OCI-LY7 (cell line): ENCODE data around the gene BTG4. TPM values are rescaled to one million over a fixed set of nuclear protein-coding genes. Genes with fewer than 3 reads are reported as not detected.

Experiments used
- BruUV-seq: library from RNA; stranded (reverse); fragments of 400-500 nt; replicated peaks from 2 replicates; lab custom pipeline; 2021; lab: Mats Ljungman, UMichigan
- CTCF ChIA-PET: fragments of 300-600 bp; sonication (Branson Sonifier 250); formaldehyde crosslinking; loops from one replicate; lab custom pipeline; 2022; ENCODE audit warnings: antibody characterized with exemption; ENCODE audit not compliant: unreplicated experiment; lab: Charles Lee
- POLR2A ChIA-PET: fragments of 300-600 bp; sonication (Branson Sonifier 250); formaldehyde crosslinking; loops from one replicate; lab custom pipeline; 2022; ENCODE audit warnings: antibody characterized with exemption; lab: Charles Lee
- DNase-seq: peaks from one replicate; pipeline ENCODE4 v3.0.0-alpha.2; 2015; ENCODE audit warnings: low spot score
- H2AFZ ChIP-seq: fragments of 200-600 bp; sonication (generic), shearing (Covaris generic); 2 replicates; pipeline ENCODE4 v1.6.1; 2014; ENCODE audit warnings: mild to moderate bottlenecking, antibody characterized with exemption, low read length, moderate library complexity
- H3K27ac ChIP-seq: fragments of 200-600 bp; sonication (generic); 2 replicates; pipeline ENCODE4 v1.5.1; 2014; ENCODE audit warnings: mixed run types, low read depth, mild to moderate bottlenecking, moderate library complexity, low read length, inconsistent platforms; ENCODE audit not compliant: poor library complexity, severe bottlenecking
- H3K36me3 ChIP-seq: fragments of 200-600 bp; sonication (generic); 2 replicates; pipeline ENCODE4 v1.6.1; 2014; ENCODE audit warnings: mild to moderate bottlenecking, antibody characterized with exemption, low read length, moderate library complexity, mixed read lengths; ENCODE audit not compliant: insufficient read depth
- H3K4me1 ChIP-seq: fragments of 200-600 bp; sonication (generic); 2 replicates; pipeline ENCODE4 v1.5.1; 2014; ENCODE audit warnings: mild to moderate bottlenecking, low read length; ENCODE audit not compliant: insufficient read depth, poor library complexity, severe bottlenecking
- H3K4me2 ChIP-seq: fragments of 200-600 bp; sonication (generic); 2 replicates; pipeline ENCODE4 v1.6.1; 2014; ENCODE audit warnings: mild to moderate bottlenecking, low read length
- H3K4me3 ChIP-seq: fragments of 200-600 bp; sonication (generic); 2 replicates; pipeline ENCODE4 v1.5.1; 2014; ENCODE audit warnings: mild to moderate bottlenecking, low read depth, low read length; ENCODE audit not compliant: poor library complexity, severe bottlenecking
- H3K79me2 ChIP-seq: fragments of 200-600 bp; sonication (generic); 2 replicates; pipeline ENCODE4 v1.6.1; 2016; ENCODE audit warnings: low read depth, mild to moderate bottlenecking, low read length, moderate library complexity, mixed read lengths; ENCODE audit not compliant: insufficient read depth
- H3K9me2 ChIP-seq: fragments of 200-600 bp; sonication (generic); 2 replicates; pipeline ENCODE4 v1.6.1; 2016; ENCODE audit warnings: mild to moderate bottlenecking, low read length, mixed read lengths; ENCODE audit not compliant: insufficient read depth
- H3K9me3 ChIP-seq: fragments of 200-600 bp; sonication (generic); 2 replicates; pipeline ENCODE4 v1.6.1; 2014; ENCODE audit warnings: mild to moderate bottlenecking, mixed run types, low read length, mixed read lengths
- H4K20me1 ChIP-seq: fragments of 200-600 bp; sonication (generic); 2 replicates; pipeline ENCODE4 v1.6.1; 2014; ENCODE audit warnings: mild to moderate bottlenecking, antibody characterized with exemption, low read length, moderate library complexity, mixed read lengths; ENCODE audit not compliant: insufficient read depth
- EZH2phosphoT487 ChIP-seq: fragments of 200-600 bp; sonication (generic); IDR thresholded peaks from 2 replicates; pipeline ENCODE4 v1.6.1; 2018; ENCODE audit warnings: low read depth, borderline replicate concordance, mild to moderate bottlenecking, mixed run types, antibody characterized with exemption, low read length, moderate library complexity, mixed read lengths
- intact Hi-C: fragments of 100-400 bp; cut with micrococcal nuclease; formaldehyde crosslinking; loops from one replicate; pipeline ENCODE4 v1.10.0; 2022; ENCODE audit not compliant: unreplicated experiment
- total RNA-seq, 2 experiments: library from RNA; depleted of rRNA in 1 of 2; stranded (reverse); fragments of >200 nt in 1 of 2; shearing (Covaris generic) in 1 of 2; gene quantifications; 2 replicates each; pipeline ENCODE4 v1.2.3, GENCODE V29; 2014 to 2022
- TF ChIP-seq, protein P1 (sequence below): fragments of 200-600 bp; sonication (generic); conservative IDR thresholded peaks from 2 replicates; pipeline ENCODE4 v1.5.1; 2014; ENCODE audit warnings: mild to moderate bottlenecking, antibody characterized with exemption, low read length, moderate library complexity, mixed read lengths

BTG4 gene
- total RNA-seq, 2 experiments from 2014 or later: not detected

DNA sequence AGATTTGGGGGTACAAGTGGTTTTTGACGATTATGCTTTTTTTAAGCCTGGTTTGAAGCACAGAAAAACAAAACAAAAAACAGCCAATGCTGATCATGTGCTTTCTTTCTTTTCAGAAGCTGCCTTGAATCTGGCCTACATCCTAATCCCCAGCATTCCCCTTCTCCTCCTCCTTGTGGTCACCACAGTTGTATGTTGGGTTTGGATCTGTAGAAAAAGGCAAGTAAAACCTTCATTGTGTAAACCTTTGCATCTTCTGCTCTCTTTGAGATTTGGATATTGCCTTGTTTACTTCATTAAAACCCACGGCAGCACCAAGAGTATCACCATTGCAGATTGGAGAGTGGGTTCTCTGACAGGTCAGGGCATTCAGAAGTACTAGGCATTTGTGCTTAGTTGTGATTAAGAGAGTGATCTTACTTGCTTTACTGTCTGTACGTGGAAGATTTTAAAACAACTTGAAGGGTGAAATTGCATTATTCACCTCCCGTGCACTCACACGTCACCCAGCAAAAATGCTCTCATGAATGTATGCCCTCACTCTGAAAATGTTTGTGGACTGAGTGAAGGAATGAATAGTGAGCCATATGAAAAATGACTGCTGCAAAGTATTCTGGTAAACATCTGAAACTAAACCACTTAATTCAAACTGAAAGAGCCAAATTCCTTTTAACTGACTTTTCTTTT is 45.4 kb upstream of the BTG4 start:
- H2AFZ ChIP-seq: no peak overlapping the region
- H3K9me3 ChIP-seq: peaks cover 16% of the 10 kb centered on the region
- DNase-seq: no peak
- no peaks in the 10 kb centered on the region for H3K4me1 ChIP-seq
- POLR2A ChIA-PET: interaction anchor here (0.7 to 1.0 kb wide), 2 partner anchors 266 to 459 kb away, joined by 3 read pairs; no protein-coding TSS in a partner anchor
- no peaks in the 10 kb centered on the region for H3K36me3 ChIP-seq
- no peaks in the 10 kb centered on the region for H3K9me2 ChIP-seq
- H3K27ac ChIP-seq: no peak overlapping the region
- H3K79me2 ChIP-seq: no peaks in the 10 kb centered on the region
- CTCF ChIA-PET: no interaction called here
- no peak overlapping the region for H3K4me3 ChIP-seq
- no TSS peak for BruUV-seq
- intact Hi-C loops: loop anchor here (10.0 kb wide), 1 partner anchor 103 kb away; no protein-coding TSS in a partner anchor
- no peak overlapping the region for H3K4me2 ChIP-seq
- H4K20me1 ChIP-seq: no peaks in the 10 kb centered on the region
- TF ChIP-seq EZH2phosphoT487: no peak
- TF ChIP-seq, protein P1, sequence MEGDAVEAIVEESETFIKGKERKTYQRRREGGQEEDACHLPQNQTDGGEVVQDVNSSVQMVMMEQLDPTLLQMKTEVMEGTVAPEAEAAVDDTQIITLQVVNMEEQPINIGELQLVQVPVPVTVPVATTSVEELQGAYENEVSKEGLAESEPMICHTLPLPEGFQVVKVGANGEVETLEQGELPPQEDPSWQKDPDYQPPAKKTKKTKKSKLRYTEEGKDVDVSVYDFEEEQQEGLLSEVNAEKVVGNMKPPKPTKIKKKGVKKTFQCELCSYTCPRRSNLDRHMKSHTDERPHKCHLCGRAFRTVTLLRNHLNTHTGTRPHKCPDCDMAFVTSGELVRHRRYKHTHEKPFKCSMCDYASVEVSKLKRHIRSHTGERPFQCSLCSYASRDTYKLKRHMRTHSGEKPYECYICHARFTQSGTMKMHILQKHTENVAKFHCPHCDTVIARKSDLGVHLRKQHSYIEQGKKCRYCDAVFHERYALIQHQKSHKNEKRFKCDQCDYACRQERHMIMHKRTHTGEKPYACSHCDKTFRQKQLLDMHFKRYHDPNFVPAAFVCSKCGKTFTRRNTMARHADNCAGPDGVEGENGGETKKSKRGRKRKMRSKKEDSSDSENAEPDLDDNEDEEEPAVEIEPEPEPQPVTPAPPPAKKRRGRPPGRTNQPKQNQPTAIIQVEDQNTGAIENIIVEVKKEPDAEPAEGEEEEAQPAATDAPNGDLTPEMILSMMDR: no peak

DNA sequence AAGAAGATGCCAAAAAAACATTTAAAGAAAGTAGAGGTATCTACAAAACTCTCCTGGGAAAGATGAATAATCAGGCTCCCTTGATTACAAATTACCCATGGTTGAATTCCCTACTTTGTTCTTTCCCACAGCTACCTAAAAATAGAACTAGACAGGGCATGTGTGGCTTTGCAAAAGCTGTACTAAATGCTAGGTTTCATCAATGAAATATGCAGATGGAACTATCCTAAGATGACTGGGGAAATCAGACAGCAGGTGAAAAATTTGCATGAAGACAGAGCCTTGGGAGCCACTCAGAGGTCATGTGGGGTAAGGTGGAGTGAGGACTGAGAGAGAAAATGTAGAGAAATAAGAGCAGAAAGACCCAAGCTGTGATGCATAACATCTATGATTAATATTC is 43.1 kb upstream of the BTG4 start:
- no peak for TF ChIP-seq EZH2phosphoT487
- TF ChIP-seq, protein P1: no peak
- CTCF ChIA-PET: no interaction called here

GRCh38 chr11:111554532-111554931 is 42.3 kb upstream of the BTG4 start:
- no peaks in the 10 kb centered on the region for H3K9me2 ChIP-seq
- intact Hi-C loops: loop anchor here (10.0 kb wide), 1 partner anchor 100 kb away; no protein-coding TSS in a partner anchor
- ChIA-PET CTCF (interaction anchor here (1.1 kb wide), 1 partner anchor 223 kb away, joined by 3 read pairs; no protein-coding TSS in a partner anchor), POLR2A (interaction anchor here (0.8 to 1.0 kb wide), 2 partner anchors 11 to 48 kb away, joined by 3 to 4 read pairs; no protein-coding TSS in a partner anchor)
- peaks cover 11% of the 10 kb centered on the region for H3K4me1 ChIP-seq
- TF ChIP-seq, protein P1: no peak
- no peak for TF ChIP-seq EZH2phosphoT487
- no peak overlapping the region for H3K4me3 ChIP-seq
- DNase-seq: no peak
- H3K27ac ChIP-seq: no peak overlapping the region
- no TSS peak for BruUV-seq
- H2AFZ ChIP-seq: no peak overlapping the region
- H3K79me2 ChIP-seq: no peaks in the 10 kb centered on the region
- no peaks in the 10 kb centered on the region for H3K36me3 ChIP-seq
- H3K4me2 ChIP-seq: no peak overlapping the region
- H4K20me1 ChIP-seq: no peaks in the 10 kb centered on the region
- peaks cover 16% of the 10 kb centered on the region for H3K9me3 ChIP-seq

More for the DNA sequence above, 43.1 kb upstream of the BTG4 start:
- H3K9me3 ChIP-seq: peaks cover 16% of the 10 kb centered on the region
- no TSS peak for BruUV-seq
- no peak overlapping the region for H3K4me3 ChIP-seq
- no peaks in the 10 kb centered on the region for H3K36me3 ChIP-seq
- intact Hi-C loops: loop anchor here (10.0 kb wide), 1 partner anchor 100 kb away; no protein-coding TSS in a partner anchor
- POLR2A ChIA-PET: no interaction called here
- H3K79me2 ChIP-seq: no peaks in the 10 kb centered on the region
- peaks cover 4% of the 10 kb centered on the region for H3K4me1 ChIP-seq
- no peaks in the 10 kb centered on the region for H3K9me2 ChIP-seq
- H4K20me1 ChIP-seq: no peaks in the 10 kb centered on the region
- no peak overlapping the region for H3K27ac ChIP-seq
- no peak overlapping the region for H3K4me2 ChIP-seq
- H2AFZ ChIP-seq: no peak overlapping the region
- DNase-seq: no peak
